H1 (cell line): Measurements from ENCODE around the gene CORO1C. TPM values are rescaled to one million over a fixed set of nuclear protein-coding genes. Genes with fewer than 3 reads are reported as not detected.

Experiments
- CTCF ChIA-PET: fragments of 300-600 bp; sonication (Branson Sonifier 250); formaldehyde crosslinking; loops from one replicate; lab custom pipeline; 2021; ENCODE audit not compliant: partially characterized antibody; lab: Charles Lee
- POLR2A ChIA-PET: fragments of 300-600 bp; sonication (Branson Sonifier 250); formaldehyde crosslinking; loops from one replicate; lab custom pipeline; 2021; ENCODE audit warnings: inconsistent platforms; ENCODE audit not compliant: partially characterized antibody; lab: Charles Lee
- DNase-seq, 2 experiments: peaks; one replicate each; pipeline versions ENCODE4 v3.0.0 to v3.0.0-alpha.2; 2010 to 2022; ENCODE audit warnings: low spot score in 2 of 2, low read depth in 1 of 2, mixed read lengths in 1 of 2
- FAIRE-seq: peaks from 2 replicates; lab custom pipeline; 2011; peaks lifted over from hg19 to GRCh38; lab: Jason Lieb, UNC
- H2AFZ ChIP-seq: 2 replicates; pipeline ENCODE4 v1.8.1; 2012; ENCODE audit warnings: low read length, inconsistent platforms
- H2AK5ac ChIP-seq: 2 replicates; pipeline ENCODE4 v1.6.1; 2013; ENCODE audit warnings: low read depth, low read length
- H2BK120ac ChIP-seq: replicated peaks from 2 replicates; pipeline ENCODE3; 2013; ENCODE audit warnings: low read depth, low read length, inconsistent platforms
- H2BK12ac ChIP-seq: 2 replicates; pipeline ENCODE4 v1.6.1; 2013; ENCODE audit warnings: low read depth, low read length
- H2BK15ac ChIP-seq: 2 replicates; pipeline ENCODE4 v1.6.1; 2013; ENCODE audit warnings: low read length
- H2BK20ac ChIP-seq: 2 replicates; pipeline ENCODE4 v1.6.1; 2013; ENCODE audit warnings: low read length
- H2BK5ac ChIP-seq: 2 replicates; pipeline ENCODE4 v1.6.1; 2013; ENCODE audit warnings: low read depth, low read length
- H3K14ac ChIP-seq: 2 replicates; pipeline ENCODE4 v1.6.1; 2013; ENCODE audit warnings: inconsistent platforms; ENCODE audit not compliant: insufficient read length
- H3K18ac ChIP-seq: 2 replicates; pipeline ENCODE4 v1.6.1; 2013; ENCODE audit warnings: low read length; ENCODE audit errors: extremely low read depth
- H3K23ac ChIP-seq: 2 replicates; pipeline ENCODE4 v1.6.1; 2013; ENCODE audit warnings: inconsistent platforms; ENCODE audit not compliant: insufficient read length
- H3K23me2 ChIP-seq: 2 replicates; pipeline ENCODE4 v1.6.1; 2013; ENCODE audit warnings: low read depth, low read length
- H3K27ac ChIP-seq: 2 replicates; pipeline ENCODE4 v1.6.1; 2011; ENCODE audit warnings: low read depth, low read length, inconsistent platforms
- H3K27me3 ChIP-seq, 4 experiments: replicated peaks in 1 of 4; 1 replicate in 1 of 4; 2 replicates in 3 of 4; pipeline versions ENCODE4 v1.6.1 to v1.8.1; 2011 to 2013; ENCODE audit warnings: low read length in 3 of 4, mild to moderate bottlenecking in 3 of 4, inconsistent platforms in 2 of 4, mixed read lengths in 2 of 4, moderate library complexity in 1 of 4; ENCODE audit not compliant: control insufficient read depth in 3 of 4, insufficient read depth in 3 of 4; ENCODE audit errors: extremely low read depth in 1 of 4
- H3K36me3 ChIP-seq, 4 experiments: 2 replicates each; pipeline versions ENCODE4 v1.6.1 to v1.8.1; 2011 to 2013; ENCODE audit warnings: mild to moderate bottlenecking in 4 of 4, low read length in 3 of 4, moderate library complexity in 2 of 4, control low read depth in 1 of 4, inconsistent platforms in 1 of 4; ENCODE audit not compliant: insufficient read depth in 4 of 4, control insufficient read depth in 2 of 4
- H3K4ac ChIP-seq: replicated peaks from 2 replicates; pipeline ENCODE3; 2013; ENCODE audit warnings: low read length, low read depth, mixed read lengths, inconsistent platforms; ENCODE audit not compliant: insufficient read length
- H3K4me1 ChIP-seq, 4 experiments: replicated peaks in 1 of 4; 1 replicate in 1 of 4; 2 replicates in 3 of 4; pipeline versions ENCODE4 v1.6.1 to v1.8.1; 2011 to 2013; ENCODE audit warnings: low read length in 3 of 4, inconsistent platforms in 2 of 4, mixed read lengths in 1 of 4; ENCODE audit not compliant: insufficient read depth in 4 of 4, control insufficient read depth in 3 of 4
- H3K4me2 ChIP-seq, 2 experiments: 2 replicates each; pipeline versions ENCODE4 v1.6.1 to v1.8.1; 2011 to 2013; ENCODE audit warnings: low read depth in 2 of 2, low read length in 2 of 2, control low read depth in 1 of 2, inconsistent platforms in 1 of 2, mild to moderate bottlenecking in 1 of 2; ENCODE audit not compliant: insufficient read depth in 1 of 2
- H3K4me3 ChIP-seq, 4 experiments: fragments of 200-600, 300-600 bp in 1 of 4; sonication (generic), shearing (Covaris generic), sonication (Bioruptor Twin) in 1 of 4; 2 replicates each; pipeline versions ENCODE4 v1.5.1 to v1.8.1; 2011 to 2016; ENCODE audit warnings: low read length in 4 of 4, low read depth in 3 of 4, control low read depth in 2 of 4, inconsistent platforms in 2 of 4, mild to moderate bottlenecking in 2 of 4, mixed read lengths in 1 of 4, moderate library complexity in 1 of 4; ENCODE audit not compliant: insufficient read depth in 2 of 4; ENCODE audit errors: extremely low read depth in 1 of 4
- H3K56ac ChIP-seq: replicated peaks from 2 replicates; pipeline ENCODE3; 2013; ENCODE audit warnings: low read depth, mild to moderate bottlenecking, mixed read lengths, low read length, inconsistent platforms; ENCODE audit not compliant: insufficient read length
- H3K79me1 ChIP-seq: 2 replicates; pipeline ENCODE4 v1.6.1; 2013; ENCODE audit warnings: low read depth, low read length, control low read depth
- H3K79me2 ChIP-seq, 2 experiments: 2 replicates each; pipeline versions ENCODE4 v1.6.1 to v1.8.1; 2012 to 2013; ENCODE audit warnings: low read length in 2 of 2, mild to moderate bottlenecking in 2 of 2, inconsistent platforms in 1 of 2; ENCODE audit not compliant: insufficient read depth in 2 of 2, control insufficient read depth in 1 of 2
- H3K9ac ChIP-seq, 4 experiments: replicated peaks in 1 of 4; 1 replicate in 1 of 4; 2 replicates in 3 of 4; pipeline versions ENCODE4 v1.6.1 to v1.8.1; 2011 to 2013; ENCODE audit warnings: low read depth in 3 of 4, low read length in 3 of 4, control low read depth in 2 of 4, mild to moderate bottlenecking in 2 of 4, moderate library complexity in 2 of 4, inconsistent platforms in 1 of 4; ENCODE audit errors: extremely low read depth in 1 of 4
- H3K9me3 ChIP-seq, 2 experiments: 2 replicates each; pipeline versions ENCODE4 v1.6.1 to v1.8.1; 2012 to 2013; ENCODE audit warnings: mild to moderate bottlenecking in 2 of 2, moderate library complexity in 2 of 2, control low read depth in 1 of 2, inconsistent platforms in 1 of 2, low read depth in 1 of 2, low read length in 1 of 2, mixed read lengths in 1 of 2; ENCODE audit not compliant: insufficient read depth in 2 of 2
- H4K20me1 ChIP-seq, 2 experiments: replicated peaks in 1 of 2; 2 replicates each; pipeline versions ENCODE3 to v1.8.1; 2011 to 2013; ENCODE audit warnings: inconsistent platforms in 2 of 2, low read length in 2 of 2, mild to moderate bottlenecking in 1 of 2; ENCODE audit not compliant: insufficient read depth in 2 of 2, control insufficient read depth in 1 of 2
- H4K5ac ChIP-seq: 2 replicates; pipeline ENCODE4 v1.6.1; 2013; ENCODE audit warnings: low read length, low read depth, mixed read lengths, inconsistent platforms; ENCODE audit not compliant: insufficient read length
- H4K8ac ChIP-seq: 2 replicates; pipeline ENCODE4 v1.8.0; 2013; ENCODE audit warnings: mild to moderate bottlenecking, moderate library complexity, low read length, inconsistent platforms; ENCODE audit not compliant: insufficient read depth; ENCODE audit errors: extremely low read depth
- H4K91ac ChIP-seq: replicated peaks from 2 replicates; pipeline ENCODE3; 2013; ENCODE audit warnings: low read length, mixed read lengths, inconsistent platforms; ENCODE audit not compliant: insufficient read length
- ASH2L ChIP-seq: fragments of 200-600, 300-600 bp; sonication (generic); IDR thresholded peaks from one replicate; pipeline ENCODE4 v1.7.1; 2017; ENCODE audit warnings: low read length
- CBX8 ChIP-seq: fragments of 300-800, 300-1000 bp; sonication (generic); IDR thresholded peaks from 2 replicates; pipeline ENCODE4 v1.7.1; 2016; ENCODE audit warnings: low read depth, low read length, borderline replicate concordance
- JUND ChIP-seq: IDR thresholded peaks from 2 replicates; pipeline ENCODE4 v1.6.1; 2011; ENCODE audit warnings: mild to moderate bottlenecking, improper control_type of control experiment, low read length
- KDM4A ChIP-seq: IDR thresholded peaks from one replicate; pipeline ENCODE4 v1.7.1; 2012; ENCODE audit warnings: low read depth, mild to moderate bottlenecking, moderate library complexity, low read length, inconsistent platforms; ENCODE audit not compliant: severe bottlenecking
- NRF1 ChIP-seq: IDR thresholded peaks from 2 replicates; pipeline ENCODE4 v1.6.1; 2011; ENCODE audit warnings: mild to moderate bottlenecking, low read depth, low read length, improper control_type of control experiment
- POLR2AphosphoS5 ChIP-seq: IDR thresholded peaks from 2 replicates; pipeline ENCODE4 v1.6.1; 2011; ENCODE audit warnings: low read depth, low read length
- SAP30 ChIP-seq: fragments of 300-600 bp; sonication (generic); IDR thresholded peaks from 2 replicates; pipeline ENCODE4 v1.7.1; 2012; ENCODE audit warnings: low read length, moderate library complexity, mild to moderate bottlenecking, inconsistent platforms; ENCODE audit not compliant: insufficient read depth, insufficient replicate concordance
- TAF7 ChIP-seq: optimal IDR thresholded peaks from 2 replicates; pipeline ENCODE3; 2011; ENCODE audit warnings: low read depth, mild to moderate bottlenecking, inconsistent platforms, low read length, moderate library complexity, borderline replicate concordance
- YY1 ChIP-seq: IDR thresholded peaks from 2 replicates; pipeline ENCODE4 v1.6.1; 2011; ENCODE audit warnings: low read depth, mild to moderate bottlenecking, low read length
- ZNF274 ChIP-seq: IDR thresholded peaks from 2 replicates; pipeline ENCODE4 v1.7.0; 2012; ENCODE audit warnings: low read length, borderline replicate concordance; ENCODE audit errors: extremely low read depth
- WGBS, 2 experiments: shearing (Covaris generic) in 1 of 2; methylation state at CpG; one replicate each; pipeline versions ENCODE4 v1.1.6 to v1.1.7; 2013 to 2015; ENCODE audit warnings: low lambda C conversion rate in 2 of 2, mixed read lengths in 2 of 2, inconsistent platforms in 1 of 2, low coverage in 1 of 2, missing lambda C conversion rate in 1 of 2; ENCODE audit not compliant: insufficient replicate concordance in 2 of 2, insufficient coverage in 1 of 2, insufficient read length in 1 of 2; ENCODE audit errors: extremely low coverage in 1 of 2, missing lambda C conversion rate in 1 of 2; 5-methylcytosine and 5-hydroxymethylcytosine counted together
- polyA plus RNA-seq, 7 experiments: library from polyadenylated mRNA; depleted of rRNA in 3 of 7; stranded (reverse) in 5 of 7; unstranded in 2 of 7; fragments of >200 nt in 5 of 7; fragments of 200-250 nt in 2 of 7; gene quantifications; 1 replicate in 5 of 7; 2 replicates in 1 of 7; 4 replicates in 1 of 7; pipeline versions ENCODE4 v1.2.1 to v1.2.3, GENCODE V29; 2011 to 2013; ENCODE audit warnings: missing spikeins in 2 of 7, mixed read lengths in 2 of 7
- total RNA-seq: library from RNA; stranded (reverse); fragmentation: NEBNext Ultra II Directional; extraction: Animal tissue kit (Norgen Biotek cat#: 25700); gene quantifications from 2 replicates; pipeline ENCODE4 v1.2.1, GENCODE V29; 2021
- TF ChIP-seq, protein P1 (sequence below): IDR thresholded peaks from 2 replicates; pipeline ENCODE4 v1.6.1; 2012; ENCODE audit warnings: inconsistent platforms
- TF ChIP-seq, protein P2 (sequence below): IDR thresholded peaks from 2 replicates; pipeline ENCODE4 v1.6.1; 2011; ENCODE audit warnings: low read depth, mild to moderate bottlenecking, low read length; ENCODE audit not compliant: insufficient read depth

Gene CORO1C
- total and polyA plus RNA-seq, 2 of the 8 experiments (the other 6 are each of a cell fraction or from before 2014, with no cell fraction given) = 72.7 to 120 TPM

GRCh38 chr12:108621161-108621560 lies 110.2 kb downstream of the CORO1C start:
- H3K9me3 ChIP-seq = no peaks in the 10 kb centered on the region; a peak in 2 of 4 replicates
- no peak overlapping the region for H4K5ac ChIP-seq
- ChIA-PET CTCF (interaction anchor here (0.6 to 22.5 kb wide), 12 partner anchors 8 to 184 kb away, joined by 3 to 523 read pairs (median 6); partner anchors contain the start of genes ISCU, SART3 and SELPLG), POLR2A (interaction anchor here (0.7 to 1.8 kb wide), 4 partner anchors 16 to 109 kb away, joined by 3 to 6 read pairs (median 4); partner anchors contain the start of gene ISCU)
- no peak overlapping the region for H3K14ac ChIP-seq
- H3K23me2 ChIP-seq = no peaks in the 10 kb centered on the region
- no peak overlapping the region for H2BK20ac ChIP-seq
- peaks cover 2 to 9% (median 4%) of the 10 kb centered on the region in 4 experiments; a peak in 4 of 7 replicates for H3K4me1 ChIP-seq
- H3K18ac ChIP-seq = no peak overlapping the region
- H2AFZ ChIP-seq = no peak overlapping the region
- no peak overlapping the region for H3K23ac ChIP-seq
- WGBS, 2 experiments = 95% methylated on average over 3 of the region's 3 CpGs; no CpG with 5 or more reads in 1 of the 2 experiments
- H2BK15ac ChIP-seq = peak overlapping the region; percentile 6; the same call in 1 of the 2 replicates
- H2AK5ac ChIP-seq = no peak overlapping the region
- FAIRE-seq (no peak), DNase-seq (no peak)
- no peak overlapping the region for H3K4ac ChIP-seq
- no peak overlapping the region for H3K9ac ChIP-seq
- H2BK120ac ChIP-seq = no peak overlapping the region
- no peak overlapping the region for H3K56ac ChIP-seq
- H3K27me3 ChIP-seq = no peaks in the 10 kb centered on the region
- no peak overlapping the region for H4K91ac ChIP-seq
- H3K27ac ChIP-seq = no peak overlapping the region
- H3K36me3 ChIP-seq = no peaks in the 10 kb centered on the region
- H3K79me1 ChIP-seq = no peaks in the 10 kb centered on the region
- no peaks in the 10 kb centered on the region for H3K79me2 ChIP-seq
- no peak overlapping the region for H3K4me2 ChIP-seq
- H4K8ac ChIP-seq = no peak overlapping the region
- H2BK5ac ChIP-seq = no peak overlapping the region
- H4K20me1 ChIP-seq = no peaks in the 10 kb centered on the region
- no peak overlapping the region for H2BK12ac ChIP-seq
- H3K4me3 ChIP-seq = no peak overlapping the region
- no peak for TF ChIP-seq NRF1
- TF ChIP-seq KDM4A = no peak
- TF ChIP-seq SAP30 = no peak
- TF ChIP-seq, protein P1, sequence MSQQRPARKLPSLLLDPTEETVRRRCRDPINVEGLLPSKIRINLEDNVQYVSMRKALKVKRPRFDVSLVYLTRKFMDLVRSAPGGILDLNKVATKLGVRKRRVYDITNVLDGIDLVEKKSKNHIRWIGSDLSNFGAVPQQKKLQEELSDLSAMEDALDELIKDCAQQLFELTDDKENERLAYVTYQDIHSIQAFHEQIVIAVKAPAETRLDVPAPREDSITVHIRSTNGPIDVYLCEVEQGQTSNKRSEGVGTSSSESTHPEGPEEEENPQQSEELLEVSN = no peak
- no peak for TF ChIP-seq ASH2L
- no peak for TF ChIP-seq CBX8
- no peak for TF ChIP-seq YY1
- TF ChIP-seq POLR2AphosphoS5 = no peak
- TF ChIP-seq TAF7 = no peak
- TF ChIP-seq ZNF274 = no peak
- no peak for TF ChIP-seq JUND
- TF ChIP-seq, protein P2, sequence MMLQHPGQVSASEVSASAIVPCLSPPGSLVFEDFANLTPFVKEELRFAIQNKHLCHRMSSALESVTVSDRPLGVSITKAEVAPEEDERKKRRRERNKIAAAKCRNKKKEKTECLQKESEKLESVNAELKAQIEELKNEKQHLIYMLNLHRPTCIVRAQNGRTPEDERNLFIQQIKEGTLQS = no peak
